GM19193 (cell line): Measurements from ENCODE around the gene BET1.

Experiments
- POLR2A ChIP-seq: IDR thresholded peaks from 4 replicates; pipeline ENCODE4 v1.6.1; 2011; ENCODE audit not compliant: insufficient read depth, insufficient read length; ENCODE audit errors: extremely low read depth

BET1 gene

DNA sequence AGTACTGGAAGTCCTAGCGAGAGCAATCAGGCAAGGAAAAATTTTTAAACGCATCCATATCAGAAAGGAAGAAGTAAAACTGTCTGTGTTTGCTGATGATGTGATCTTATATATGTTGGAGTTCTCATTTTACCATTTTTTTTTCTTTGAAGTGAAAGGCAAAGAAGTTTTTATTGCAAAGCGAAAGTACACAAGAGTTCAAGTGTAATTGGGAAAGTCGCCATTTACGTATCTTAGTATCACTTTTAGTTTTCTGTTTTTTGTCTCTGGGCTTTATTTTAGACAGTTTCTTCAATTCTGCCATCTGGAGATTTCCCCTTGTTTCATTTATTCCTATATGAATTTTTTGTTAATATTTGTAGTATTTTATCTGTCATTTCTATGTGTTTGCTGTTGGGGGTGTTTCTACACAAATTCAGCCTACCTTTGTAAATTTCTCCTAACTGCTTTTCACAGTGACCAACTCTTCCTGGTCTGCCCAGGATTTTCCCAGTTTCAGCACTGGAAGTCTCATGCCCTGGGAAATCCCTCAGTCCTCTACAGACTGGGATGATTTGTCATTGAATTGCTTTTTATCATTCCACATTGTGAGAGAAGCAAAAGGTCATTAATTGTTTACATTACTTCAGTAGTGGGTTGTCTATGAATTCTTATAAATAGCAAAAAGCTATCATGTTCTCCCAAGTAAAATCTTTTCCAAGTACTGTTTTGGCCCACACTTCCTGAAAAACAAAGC is 23.2 kb downstream of the BET1 start:
- no peak for TF ChIP-seq POLR2A

DNA sequence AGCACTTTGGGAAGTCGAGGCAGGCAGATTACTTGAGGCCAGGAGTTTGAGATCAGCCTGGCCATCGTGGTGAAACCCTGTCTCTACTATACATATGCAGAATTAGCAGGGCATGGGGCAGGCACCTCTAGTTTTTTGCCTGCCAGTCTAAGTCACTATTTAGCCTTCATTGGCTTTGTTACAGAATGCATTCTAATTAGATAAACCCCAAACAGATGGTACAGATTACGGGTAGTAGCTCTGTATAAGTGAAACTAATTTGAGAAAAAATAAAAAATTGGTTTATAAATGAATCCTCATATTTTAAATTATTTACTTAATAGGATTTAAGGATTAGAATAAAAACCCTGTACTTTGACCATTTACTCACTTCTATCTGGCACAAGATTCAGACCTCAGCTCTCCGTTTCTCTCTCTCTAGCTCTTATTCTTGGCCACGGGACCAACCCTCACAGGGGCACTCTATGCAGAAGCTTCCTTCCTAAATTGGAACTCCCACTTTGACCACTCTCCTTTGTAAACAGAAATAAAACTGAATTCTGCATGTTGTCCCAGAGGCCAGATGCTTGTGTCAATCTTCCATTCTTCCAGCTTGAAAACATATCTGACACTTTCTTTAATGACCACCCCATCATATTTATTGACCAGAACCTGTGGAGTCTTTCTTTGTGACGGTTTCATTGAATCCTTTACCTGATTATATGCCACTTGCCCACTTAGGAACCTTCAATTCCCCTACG is 26.8 kb downstream of the BET1 start:
- no peak for TF ChIP-seq POLR2A

DNA sequence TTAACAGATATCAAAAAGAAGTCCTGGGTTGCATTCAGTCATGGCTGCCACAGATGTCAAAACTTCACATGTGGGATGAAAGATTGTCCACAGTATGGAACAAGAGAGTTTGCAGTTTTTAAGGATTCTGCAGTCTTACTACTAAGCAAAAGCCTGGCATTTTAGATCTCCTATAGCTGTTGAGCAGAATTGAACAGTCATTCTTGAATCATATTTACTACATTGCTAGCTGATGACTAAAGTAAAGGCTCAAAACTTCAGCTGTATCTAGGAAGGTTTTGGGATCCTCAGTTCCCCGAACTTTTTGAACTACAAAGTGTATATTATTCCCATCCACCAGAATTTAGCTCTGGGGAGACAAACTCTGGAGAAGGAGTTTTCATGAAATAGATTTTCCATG is 31.0 kb downstream of the BET1 start:
- no peak for TF ChIP-seq POLR2A

DNA sequence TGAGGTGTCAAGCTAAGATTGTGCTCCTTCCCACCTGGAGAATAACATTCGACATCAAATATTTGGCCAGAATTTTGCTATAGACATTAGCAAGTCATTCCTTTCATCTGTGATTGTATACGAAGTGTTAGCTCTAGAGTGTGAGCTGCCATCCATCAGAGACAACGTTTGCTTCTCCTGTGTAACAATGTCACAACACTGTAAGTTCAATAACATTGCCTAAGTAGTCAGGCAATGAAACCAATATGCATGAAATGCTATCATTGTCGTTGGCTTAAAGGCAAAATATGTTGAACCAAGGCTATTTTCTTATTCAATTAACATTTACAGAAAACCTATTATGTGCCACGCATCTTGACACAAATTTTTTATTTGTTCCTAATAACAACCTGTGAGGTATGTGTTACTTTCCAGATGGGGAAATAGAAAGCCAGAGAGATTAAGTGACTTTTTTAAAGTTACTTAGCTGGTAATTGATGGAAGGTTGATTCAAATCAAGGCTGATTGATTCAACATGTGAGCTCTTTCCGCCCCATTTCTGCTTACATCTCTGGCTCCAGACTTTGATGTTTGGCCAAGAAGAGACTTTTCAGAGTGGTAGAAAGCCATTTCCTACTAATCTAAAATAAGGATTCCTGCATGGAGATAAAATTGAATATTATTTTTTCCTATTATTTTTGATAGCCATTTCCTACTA is 32.0 kb downstream of the BET1 start:
- no peak for TF ChIP-seq POLR2A

DNA sequence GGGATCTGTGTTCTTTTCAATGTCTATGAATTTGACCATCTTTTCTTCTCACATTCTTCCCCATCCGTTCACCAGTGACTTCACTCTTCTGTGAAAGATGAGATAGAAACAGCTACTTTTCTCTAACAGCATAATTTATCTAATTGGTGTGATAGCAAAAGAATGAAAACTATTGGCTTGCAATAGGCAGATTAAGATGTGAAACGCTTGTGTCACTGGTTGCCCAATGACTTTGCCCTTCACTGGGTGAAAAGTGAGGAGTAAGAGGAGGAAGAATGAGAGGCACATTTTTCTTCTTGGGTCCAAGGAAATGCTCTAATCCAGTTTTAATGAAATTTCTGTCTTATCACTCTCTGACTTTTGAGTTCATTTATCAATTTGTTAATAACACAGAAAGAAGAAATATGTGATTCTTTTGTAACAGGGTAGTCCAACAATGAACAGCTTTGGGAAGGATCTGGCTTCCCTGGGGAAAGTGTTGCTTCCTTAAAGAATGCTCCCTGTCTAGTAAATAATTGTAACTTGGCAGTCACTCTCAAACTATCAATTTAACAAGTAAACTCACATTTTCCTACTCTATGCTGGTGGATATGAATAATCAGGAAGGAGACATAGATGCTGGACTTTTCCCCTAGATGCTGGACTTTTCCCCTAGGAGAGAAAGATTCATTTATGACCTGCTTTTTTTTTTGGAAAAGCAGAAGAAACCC is 35.1 kb downstream of the BET1 start:
- TF ChIP-seq POLR2A, result no peak

DNA sequence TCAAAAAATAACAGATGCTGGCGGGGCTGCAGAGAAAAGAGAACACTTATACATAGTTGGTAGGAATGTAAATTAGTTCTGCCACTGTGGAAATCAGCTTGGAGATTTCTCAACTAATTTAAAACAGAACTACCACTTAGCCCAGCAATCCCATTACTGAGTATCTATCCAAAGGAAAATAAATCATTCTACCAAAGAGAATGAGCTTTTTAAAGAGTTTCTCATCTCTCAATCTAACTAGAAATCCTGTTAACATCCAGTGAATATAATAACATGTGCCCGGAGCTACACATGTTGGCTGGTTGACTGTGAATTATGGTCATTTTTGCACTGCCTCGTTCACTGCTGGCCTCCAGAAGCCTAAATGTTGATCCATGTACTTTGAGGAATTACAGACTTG is 39.3 kb downstream of the BET1 start:
- no peak for TF ChIP-seq POLR2A

DNA sequence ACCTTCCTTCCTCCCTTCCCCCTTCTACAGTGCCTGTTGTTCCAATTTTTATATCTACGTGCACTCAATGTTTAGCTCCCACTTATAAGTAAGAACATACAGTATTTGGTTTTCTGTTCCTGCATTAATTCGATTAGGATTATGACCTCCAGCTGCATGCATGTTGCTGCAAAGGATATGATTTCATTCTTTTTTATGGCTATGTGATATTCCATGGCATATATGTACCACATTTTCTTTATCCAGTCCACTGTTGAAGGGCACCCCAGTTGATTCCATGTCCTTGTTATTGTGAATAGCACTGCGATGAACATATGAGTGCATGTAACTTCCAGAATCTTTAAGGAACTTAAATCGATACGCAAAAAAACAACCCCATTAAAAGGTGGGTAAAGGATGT is 39.9 kb downstream of the BET1 start:
- no peak for TF ChIP-seq POLR2A

DNA sequence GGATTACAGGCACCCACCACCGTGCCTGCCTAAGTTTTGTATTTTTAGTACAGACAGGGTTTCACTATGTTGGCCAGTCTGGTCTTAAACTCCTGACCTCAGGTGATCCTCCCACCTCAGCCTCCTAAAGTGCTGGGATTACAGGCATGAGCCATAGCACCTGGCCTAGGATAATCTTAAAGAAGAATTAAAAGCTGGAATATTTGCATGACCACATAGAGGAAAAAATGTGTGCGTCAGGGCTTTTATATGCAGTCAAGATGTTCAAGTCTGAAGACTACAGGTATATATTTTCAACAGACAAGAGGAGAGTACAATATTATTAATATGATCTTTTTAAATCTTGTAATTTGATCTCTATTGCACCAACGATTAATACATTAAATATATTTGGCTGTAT is 43.2 kb downstream of the BET1 start:
- no peak for TF ChIP-seq POLR2A

DNA sequence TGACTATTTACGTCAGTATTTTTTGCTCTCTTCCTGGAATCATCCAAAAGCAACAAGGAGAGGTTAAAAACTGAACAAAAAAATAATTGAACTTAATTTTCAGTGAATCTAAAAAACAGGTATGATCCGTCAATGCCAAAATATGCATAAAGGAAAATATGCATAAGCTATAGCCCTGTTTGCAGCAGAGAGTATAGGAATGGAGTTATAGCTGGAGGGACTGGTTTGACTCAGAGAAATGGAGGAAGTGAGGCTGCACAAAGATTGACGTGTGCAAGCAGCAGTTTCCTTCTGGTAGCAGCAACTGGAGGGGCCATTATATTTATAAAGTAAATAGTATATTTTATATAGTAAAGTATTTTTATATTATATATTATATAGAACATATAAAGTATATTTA is 45.5 kb downstream of the BET1 start:
- TF ChIP-seq POLR2A, result no peak

DNA sequence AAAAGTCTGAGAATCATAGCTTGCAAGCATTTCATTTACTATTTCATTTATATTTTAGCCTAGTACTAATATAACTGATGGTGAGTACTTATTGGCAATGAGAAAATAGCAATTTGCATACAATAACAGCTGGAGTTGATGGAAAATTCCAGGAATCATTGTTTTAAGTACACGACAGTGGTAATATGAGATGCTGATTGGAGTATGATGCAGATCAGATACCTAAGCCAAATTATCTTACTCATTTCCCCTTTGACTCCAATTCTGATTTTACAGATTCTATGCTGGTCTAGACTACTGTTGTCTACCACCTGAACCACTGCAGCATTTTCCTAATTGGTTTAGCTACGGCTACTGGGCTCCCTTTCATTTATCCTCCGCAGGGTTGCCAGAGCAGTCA is 45.9 kb downstream of the BET1 start:
- no peak for TF ChIP-seq POLR2A

DNA sequence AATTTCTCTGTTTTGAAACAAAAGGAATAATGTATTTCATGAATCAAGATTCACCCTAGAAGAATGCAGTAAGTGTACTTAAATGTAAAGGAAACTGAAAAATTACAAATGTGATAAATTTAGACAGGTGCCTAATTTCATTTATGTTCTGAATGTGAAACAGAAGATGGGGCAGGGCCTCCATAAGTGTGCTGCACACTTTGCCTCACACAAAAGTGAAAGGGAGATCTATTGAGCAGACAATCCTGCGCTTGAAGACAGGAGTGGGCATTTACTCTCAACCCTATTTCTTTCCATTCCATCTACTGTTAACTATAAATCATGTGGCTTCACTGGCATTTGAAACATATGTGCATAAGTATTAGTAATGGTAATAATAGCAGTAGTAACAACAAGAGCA is 46.4 kb downstream of the BET1 start:
- no peak for TF ChIP-seq POLR2A

DNA sequence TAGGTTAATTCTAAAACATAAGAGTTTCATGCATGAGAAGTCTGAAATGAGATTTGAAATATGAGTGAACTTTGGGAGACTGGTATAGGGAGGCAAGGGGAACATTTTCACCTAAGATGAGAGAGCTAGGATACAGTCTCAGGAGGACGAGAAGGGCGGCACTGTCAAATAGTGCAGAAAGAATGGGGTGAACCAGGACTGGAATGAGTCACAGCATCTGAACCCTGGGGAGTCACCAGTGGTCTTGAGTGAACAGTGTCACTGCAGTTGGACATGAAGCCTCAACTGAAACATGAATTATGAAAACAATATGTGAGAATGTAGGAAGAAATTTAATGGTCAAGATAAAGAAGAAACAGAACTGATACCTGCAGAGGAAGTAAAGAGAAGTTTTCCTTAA is 48.9 kb downstream of the BET1 start:
- TF ChIP-seq POLR2A, result no peak

DNA sequence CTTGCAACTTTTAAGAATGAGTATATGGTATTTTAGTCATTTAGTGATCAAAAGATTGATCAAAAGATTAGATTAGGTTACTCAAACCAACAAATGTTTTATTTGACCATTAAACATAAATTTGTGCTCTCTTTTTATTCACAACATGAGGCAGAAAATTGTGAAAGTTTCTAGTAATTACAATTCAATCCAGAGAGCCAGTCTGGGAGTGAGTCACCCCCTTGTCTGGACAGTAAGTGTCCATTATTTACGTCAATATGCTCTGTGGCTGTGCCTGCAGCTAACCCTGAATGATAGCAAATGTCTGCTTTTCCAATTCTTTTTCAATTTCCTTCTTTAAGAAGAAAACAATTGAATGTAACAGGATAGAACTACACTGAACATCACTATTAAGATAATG is 54.7 kb downstream of the BET1 start:
- no peak for TF ChIP-seq POLR2A

DNA sequence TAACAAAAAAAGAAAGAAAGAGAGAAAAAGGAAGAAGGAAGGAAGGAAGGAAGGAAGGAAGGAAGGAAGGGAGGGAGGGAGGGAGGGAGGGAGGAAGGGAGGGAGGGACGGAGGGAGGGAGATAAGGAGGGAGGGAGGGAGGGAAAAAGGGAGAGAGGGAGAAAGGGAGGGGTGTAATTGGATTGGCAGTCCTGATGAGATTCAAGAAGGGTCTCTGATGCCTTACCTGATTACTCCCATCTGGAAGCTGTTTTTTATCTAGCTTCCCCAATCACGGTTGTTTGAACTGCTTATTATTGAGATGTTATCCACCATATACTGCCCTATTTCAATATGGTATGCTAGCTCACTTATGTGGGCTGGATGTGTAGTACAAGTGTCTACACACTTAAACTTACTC is 55.3 kb downstream of the BET1 start:
- TF ChIP-seq POLR2A, result no peak

DNA sequence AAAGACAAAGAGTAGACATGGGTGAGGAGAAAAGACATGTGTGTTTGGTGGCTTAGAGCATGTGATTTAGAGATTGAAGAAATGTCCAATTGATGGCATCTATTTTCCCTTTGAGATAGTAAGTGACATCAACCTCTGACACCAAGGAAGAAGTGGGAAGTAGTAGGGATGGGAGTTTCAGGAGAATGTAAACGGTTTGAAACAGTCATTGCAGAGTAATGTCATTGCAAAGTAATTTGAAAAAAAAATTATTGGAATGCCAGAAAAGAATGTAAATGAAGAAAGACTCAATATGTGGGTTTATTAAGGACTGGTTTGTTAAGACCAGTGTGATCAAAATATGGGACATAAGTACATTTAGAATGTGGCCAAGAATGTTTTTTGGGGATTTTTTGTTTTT is 56.0 kb downstream of the BET1 start:
- TF ChIP-seq POLR2A, result no peak
